HepG2 (cell line): Measurements from ENCODE around the gene ZCCHC24. TPM values are rescaled to one million over a fixed set of nuclear protein-coding genes. Genes with fewer than 3 reads are reported as not detected.

Experiments used
- ATAC-seq: fragments of 200-7000 bp; cut with Tn5 transposase; 3 replicates; pipeline ENCODE4 v1.9.1; 2020; ENCODE audit warnings: mild to moderate bottlenecking, moderate library complexity
- BruUV-seq: library from RNA; stranded (reverse); fragments of 400-500 nt; replicated peaks from 2 replicates; lab custom pipeline; 2021; lab: Mats Ljungman, UMichigan
- CTCF ChIA-PET: fragments of 300-600 bp; formaldehyde crosslinking; extraction: SDS; loops from one replicate; lab custom pipeline; 2021; ENCODE audit warnings: low total read pairs, inconsistent platforms, low intra/inter-chr PET ratio; lab: Yijun Ruan, JAX
- POLR2A ChIA-PET: fragments of 350-600 bp; sonication (Branson Sonifier 250); formaldehyde crosslinking; loops from one replicate; lab custom pipeline; 2020; ENCODE audit warnings: antibody characterized with exemption, inconsistent platforms; lab: Yijun Ruan, JAX
- DNase-seq: peaks from one replicate; pipeline ENCODE4 v3.0.0-alpha.2; 2015; ENCODE audit warnings: low spot score
- FAIRE-seq: peaks from 3 replicates; lab custom pipeline; 2011; peaks lifted over from hg19 to GRCh38; lab: Jason Lieb, UNC
- H2AFZ ChIP-seq: one replicate; pipeline ENCODE4 v1.6.1; 2011; ENCODE audit warnings: low read length, inconsistent platforms
- H3K27ac ChIP-seq: fragments of 300-600 bp; 3 replicates; pipeline ENCODE4 v1.8.0; 2011; ENCODE audit warnings: mixed run types, mild to moderate bottlenecking, mixed read lengths, low read length, inconsistent platforms; ENCODE audit not compliant: insufficient read depth; ENCODE audit errors: extremely low read length
- H3K27me3 ChIP-seq, 2 experiments: fragments of 200-600 bp in 1 of 2; 2 replicates in 1 of 2; 3 replicates in 1 of 2; pipeline versions ENCODE4 v1.6.0 to v1.8.0; 2011; ENCODE audit warnings: low read length in 2 of 2, mild to moderate bottlenecking in 2 of 2, moderate library complexity in 2 of 2, inconsistent platforms in 1 of 2; ENCODE audit not compliant: insufficient read depth in 2 of 2, control insufficient read depth in 1 of 2
- H3K36me3 ChIP-seq, 2 experiments: fragments of 200-600 bp in 1 of 2; replicated peaks in 1 of 2; 2 replicates in 1 of 2; 3 replicates in 1 of 2; pipeline versions ENCODE4 v1.5.1 to v1.8.0; 2011; ENCODE audit warnings: low read length in 2 of 2, inconsistent platforms in 1 of 2; ENCODE audit not compliant: insufficient read depth in 2 of 2, control insufficient read depth in 1 of 2
- H3K4me1 ChIP-seq: 2 replicates; pipeline ENCODE4 v1.5.1; 2012; ENCODE audit warnings: low read length, inconsistent platforms; ENCODE audit not compliant: insufficient read depth
- H3K4me2 ChIP-seq: 2 replicates; pipeline ENCODE4 v1.6.0; 2011; ENCODE audit warnings: low read depth, low read length, inconsistent platforms
- H3K4me3 ChIP-seq, 3 experiments: fragments of 200-600 bp in 1 of 3; sonication (generic), shearing (Covaris generic) in 1 of 3; replicated peaks in 1 of 3; 2 replicates each; pipeline ENCODE4 v1.5.1; 2011 to 2016; ENCODE audit warnings: low read length in 3 of 3, inconsistent platforms in 2 of 3, low read depth in 2 of 3, mild to moderate bottlenecking in 2 of 3, control low read depth in 1 of 3, mixed read lengths in 1 of 3; ENCODE audit not compliant: insufficient read depth in 1 of 3
- H3K79me2 ChIP-seq: one replicate; pipeline ENCODE4 v1.6.1; 2011; ENCODE audit warnings: low read length, inconsistent platforms; ENCODE audit not compliant: insufficient read depth
- H3K9ac ChIP-seq: 2 replicates; pipeline ENCODE4 v1.6.0; 2011; ENCODE audit warnings: mild to moderate bottlenecking, low read depth, low read length, inconsistent platforms; ENCODE audit not compliant: insufficient read depth
- H3K9me3 ChIP-seq: 2 replicates; pipeline ENCODE4 v1.5.1; 2012; ENCODE audit warnings: mild to moderate bottlenecking, low read length
- H4K20me1 ChIP-seq: 2 replicates; pipeline ENCODE4 v1.6.0; 2011; ENCODE audit warnings: inconsistent platforms, mild to moderate bottlenecking, low read length, moderate library complexity; ENCODE audit not compliant: insufficient read depth
- FOXO1 ChIP-seq: sonication (generic); formaldehyde crosslinking; IDR thresholded peaks from 2 replicates; pipeline ENCODE4 v1.4.0; 2020; ENCODE audit warnings: missing genetic modification reagents
- HNRNPL ChIP-seq: fragments of 200-400 bp; formaldehyde crosslinking; IDR thresholded peaks from 2 replicates; pipeline ENCODE4 v1.6.1; 2017; ENCODE audit warnings: mild to moderate bottlenecking, low read depth, low read length
- NCOA1 ChIP-seq: sonication (generic); formaldehyde crosslinking; IDR thresholded peaks from 2 replicates; pipeline ENCODE4 v1.9.0; 2021; ENCODE audit warnings: missing genetic modification reagents
- PAXIP1 ChIP-seq: sonication (generic); formaldehyde crosslinking; conservative IDR thresholded peaks from 2 replicates; pipeline ENCODE4 v1.4.0; 2020; ENCODE audit warnings: mild to moderate bottlenecking, missing genetic modification reagents, moderate library complexity
- PHF20 ChIP-seq: sonication (generic); formaldehyde crosslinking; IDR thresholded peaks from 2 replicates; pipeline ENCODE4 v1.5.0; 2020; ENCODE audit warnings: mild to moderate bottlenecking, missing genetic modification reagents
- POLR2AphosphoS2 ChIP-seq: IDR thresholded peaks from 2 replicates; pipeline ENCODE4 v1.6.1; 2011; ENCODE audit warnings: low read depth, low read length, improper control_type of control experiment
- SATB2 ChIP-seq: sonication (generic); formaldehyde crosslinking; IDR thresholded peaks from 2 replicates; pipeline ENCODE4 v1.5.0; 2020; ENCODE audit warnings: missing genetic modification reagents
- STAG1 ChIP-seq: sonication (generic); formaldehyde crosslinking; IDR thresholded peaks from 2 replicates; pipeline ENCODE4 v1.4.0; 2020; ENCODE audit warnings: missing genetic modification reagents
- WGBS: methylation state at CpG from one replicate; pipeline ENCODE4 v1.1.6; 2017; ENCODE audit warnings: low lambda C conversion rate; 5-methylcytosine and 5-hydroxymethylcytosine counted together
- in situ Hi-C: cut with HindIII; loops from 2 replicates; pipeline ENCODE4 v1.10.0; 2017; ENCODE audit warnings: low pct_unique_long_range_greater_than_20kb; ENCODE audit not compliant: extremely low pct_ligation_motif_present
- intact Hi-C: fragments of 100-400 bp; cut with micrococcal nuclease; formaldehyde crosslinking; loops from one replicate; pipeline ENCODE4 v1.10.0; 2022; ENCODE audit not compliant: unreplicated experiment
- polyA plus RNA-seq, 8 experiments: library from polyadenylated mRNA; depleted of rRNA in 3 of 8; stranded (reverse) in 7 of 8; unstranded in 1 of 8; fragments of >200 nt; fragmentation: Illumina TruSeq in 4 of 8; extraction: Trizol in 4 of 8; gene quantifications; 2 replicates each; pipeline versions ENCODE4 v1.2.1 to v1.2.3, GENCODE V29; 2011 to 2016; ENCODE audit warnings: low read depth in 4 of 8, missing spikeins in 1 of 8, mixed read lengths in 1 of 8; ENCODE audit not compliant: insufficient read depth in 1 of 8
- total RNA-seq, 5 experiments: library from RNA; depleted of rRNA; stranded (reverse); fragments of >200 nt; fragmentation: Illumina TruSeq; extraction: Trizol; gene quantifications; 2 replicates each; pipeline ENCODE4 v1.2.3, GENCODE V29; 2016; ENCODE audit warnings: low read depth in 1 of 5

The ZCCHC24 gene
- total and polyA plus RNA-seq, 2 of the 13 experiments (the other 11 are each of a cell fraction or from before 2014, with no cell fraction given): 3.1 to 7.9 TPM

GRCh38 chr10:79468015-79468560 is 22.7 kb upstream of the ZCCHC24 start:
- Histone ChIP-seq H3K27ac (no peak overlapping the region), H3K4me2 (peak overlapping the region; percentile 29; the same call in 1 of the 2 replicates), H2AFZ (no peak overlapping the region), H3K9ac (no peak overlapping the region), H3K27me3 (peaks cover 0 to 16% of the 10 kb centered on the region in 2 experiments; a peak in 3 of 5 replicates), H3K4me1 (peaks cover 15% of the 10 kb centered on the region), H3K79me2 (no peaks in the 10 kb centered on the region), H3K36me3 (no peaks in the 10 kb centered on the region), H3K4me3 (no peak overlapping the region), H3K9me3 (no peaks in the 10 kb centered on the region), H4K20me1 (no peaks in the 10 kb centered on the region)
- intact Hi-C loops (loop anchor here (5.0 kb wide), 1 partner anchor 36 kb away; no protein-coding TSS in a partner anchor), in situ Hi-C loops (no loop called here)
- ATAC-seq: peak; percentile 66
- ChIA-PET POLR2A (interaction anchor here (0.9 to 1.1 kb wide), 2 partner anchors 88 to 94 kb away, joined by 3 to 6 read pairs; no protein-coding TSS in a partner anchor), CTCF (interaction anchor here (2.1 to 2.2 kb wide), 2 partner anchors 67 to 93 kb away, joined by 13 to 19 read pairs; no protein-coding TSS in a partner anchor)
- WGBS: 0% methylated on average over 1 of the region's 3 CpGs
- TF ChIP-seq FOXO1 (CRISPR knock-in tag) (no peak), NCOA1 (CRISPR knock-in tag) (no peak), HNRNPL (no peak), PHF20 (no peak), SATB2 (CRISPR knock-in tag) (no peak), POLR2AphosphoS2 (no peak), STAG1 (CRISPR knock-in tag) (peak; percentile 23; the same call in 1 of the 2 replicates), PAXIP1 (CRISPR knock-in tag) (no peak)
- BruUV-seq: no TSS peak
- no peak for FAIRE-seq
- DNase-seq: no peak
